ENCODE measurements around the gene DGKB. TPM values are rescaled to one million over a fixed set of nuclear protein-coding genes. Genes with fewer than 3 reads are reported as not detected.

The DGKB gene
- total RNA-seq, 1 donor, result 0.36 TPM

DNA sequence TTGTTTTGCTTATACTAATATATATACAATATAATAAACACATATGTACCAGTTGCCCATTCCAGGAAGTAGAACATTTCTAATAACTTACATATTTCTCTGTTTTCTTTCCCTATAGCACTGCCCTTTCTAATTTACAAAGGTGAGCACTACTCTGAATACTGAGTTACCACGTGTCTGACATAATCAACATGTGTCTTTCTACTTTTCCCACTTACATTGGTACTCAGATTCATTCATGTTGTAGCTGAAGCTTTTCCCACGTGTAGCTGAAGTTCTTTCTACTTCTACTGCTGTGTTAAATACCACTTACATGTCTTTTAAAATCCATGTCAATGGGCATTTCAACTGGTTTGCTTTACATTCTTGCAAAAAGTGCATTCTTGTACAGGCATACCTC lies 317.3 kb downstream of the DGKB start:
- H3K4me3 ChIP-seq (ENCODE audit: low read depth, low read length), result no peak overlapping the region
- DNase-seq (ENCODE audit: low read depth), result no peak
- TF ChIP-seq, protein P1, sequence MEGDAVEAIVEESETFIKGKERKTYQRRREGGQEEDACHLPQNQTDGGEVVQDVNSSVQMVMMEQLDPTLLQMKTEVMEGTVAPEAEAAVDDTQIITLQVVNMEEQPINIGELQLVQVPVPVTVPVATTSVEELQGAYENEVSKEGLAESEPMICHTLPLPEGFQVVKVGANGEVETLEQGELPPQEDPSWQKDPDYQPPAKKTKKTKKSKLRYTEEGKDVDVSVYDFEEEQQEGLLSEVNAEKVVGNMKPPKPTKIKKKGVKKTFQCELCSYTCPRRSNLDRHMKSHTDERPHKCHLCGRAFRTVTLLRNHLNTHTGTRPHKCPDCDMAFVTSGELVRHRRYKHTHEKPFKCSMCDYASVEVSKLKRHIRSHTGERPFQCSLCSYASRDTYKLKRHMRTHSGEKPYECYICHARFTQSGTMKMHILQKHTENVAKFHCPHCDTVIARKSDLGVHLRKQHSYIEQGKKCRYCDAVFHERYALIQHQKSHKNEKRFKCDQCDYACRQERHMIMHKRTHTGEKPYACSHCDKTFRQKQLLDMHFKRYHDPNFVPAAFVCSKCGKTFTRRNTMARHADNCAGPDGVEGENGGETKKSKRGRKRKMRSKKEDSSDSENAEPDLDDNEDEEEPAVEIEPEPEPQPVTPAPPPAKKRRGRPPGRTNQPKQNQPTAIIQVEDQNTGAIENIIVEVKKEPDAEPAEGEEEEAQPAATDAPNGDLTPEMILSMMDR (IDR thresholded peaks at IDR 0.05; ENCODE audit: insufficient read depth, low read length), result no peak

GRCh38 chr7:14583518-14583917 lies 319.0 kb downstream of the DGKB start:
- H3K4me3 ChIP-seq (ENCODE audit: low read depth, low read length), result no peak overlapping the region
- TF ChIP-seq, protein P1 (IDR thresholded peaks at IDR 0.05; ENCODE audit: insufficient read depth, low read length), result no peak
- no peak for DNase-seq (ENCODE audit: low read depth)

GRCh38 chr7:14582010-14582409 lies 320.5 kb downstream of the DGKB start:
- DNase-seq (ENCODE audit: low read depth), result no peak
- TF ChIP-seq, protein P1 (IDR thresholded peaks at IDR 0.05; ENCODE audit: insufficient read depth, low read length), result no peak
- H3K4me3 ChIP-seq (ENCODE audit: low read depth, low read length), result no peak overlapping the region

DNA sequence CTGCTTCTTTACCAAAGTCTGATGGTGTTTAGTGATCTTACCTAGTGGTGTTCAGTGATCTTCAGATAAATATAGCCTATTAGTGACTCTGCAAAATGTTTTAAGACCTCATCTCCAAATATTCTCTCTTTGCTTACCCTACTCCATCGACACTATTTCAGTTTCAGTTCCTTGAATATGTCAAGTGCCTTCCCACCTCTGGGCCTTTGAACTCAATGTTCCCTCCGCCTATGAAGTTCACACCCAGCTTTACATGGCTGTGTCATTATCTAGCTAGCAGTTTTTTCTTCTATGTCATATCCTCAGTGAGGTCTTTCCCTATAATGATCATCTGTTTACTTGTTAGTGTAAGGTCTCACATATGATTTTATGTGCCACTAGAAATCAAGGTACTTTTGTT lies 322.6 kb downstream of the DGKB start:
- DNase-seq (ENCODE audit: low read depth), result no peak
- TF ChIP-seq, protein P1 (IDR thresholded peaks at IDR 0.05; ENCODE audit: insufficient read depth, low read length), result no peak
- H3K4me3 ChIP-seq (ENCODE audit: low read depth, low read length), result no peak overlapping the region

GRCh38 chr7:14576578-14576977 lies 326.0 kb downstream of the DGKB start:
- no peak for DNase-seq (ENCODE audit: low read depth)
- TF ChIP-seq, protein P1 (IDR thresholded peaks at IDR 0.05; ENCODE audit: insufficient read depth, low read length), result no peak

GRCh38 chr7:14570750-14571607 lies 331.6 kb downstream of the DGKB start:
- TF ChIP-seq, protein P1 (IDR thresholded peaks at IDR 0.05; ENCODE audit: insufficient read depth, low read length), result no peak
- no peak for DNase-seq (ENCODE audit: low read depth)
- H3K4me3 ChIP-seq (ENCODE audit: low read depth, low read length), result no peak overlapping the region

More at GRCh38 chr7:14576578-14576977, 326.0 kb downstream of the DGKB start:
- H3K4me3 ChIP-seq (ENCODE audit: low read depth, low read length), result no peak overlapping the region

Measured in fibroblast of the aortic adventitia (primary cell).